Measurements from ENCODE around the gene HSD17B8.
A peak's percentile ranks its signal among the peaks of the same experiment; 100 is the strongest.

The HSD17B8 gene

GRCh38 chr6:33167374-33168283 lies 36.8 kb upstream of the HSD17B8 start:
- no peak for TF ChIP-seq POLR2A (IDR thresholded peaks at IDR 0.05; ENCODE audit: low read depth, low read length)
- DNase-seq (ENCODE audit: insufficient read length, low spot score) (no peak), FAIRE-seq (no peak)

- TF ChIP-seq POLR2A (IDR thresholded peaks at IDR 0.05; ENCODE audit: low read depth, low read length): no peak
Measured at GRCh38 chr6:33168284-33168601, 36.2 kb upstream of the HSD17B8 start.

GRCh38 chr6:33168639-33169038 lies 35.8 kb upstream of the HSD17B8 start:
- DNase-seq (ENCODE audit: insufficient read length, low spot score): no peak
- no peak for FAIRE-seq
- TF ChIP-seq POLR2A (IDR thresholded peaks at IDR 0.05; ENCODE audit: low read depth, low read length): no peak

More at GRCh38 chr6:33168284-33168601, 36.2 kb upstream of the HSD17B8 start:
- DNase-seq (ENCODE audit: insufficient read length, low spot score) (no peak), FAIRE-seq (no peak)

GRCh38 chr6:33169291-33170175 lies 34.9 kb upstream of the HSD17B8 start:
- no peak for TF ChIP-seq POLR2A (IDR thresholded peaks at IDR 0.05; ENCODE audit: low read depth, low read length)
- DNase-seq (ENCODE audit: insufficient read length, low spot score): no peak
- FAIRE-seq: no peak

GRCh38 chr6:33170176-33171015 lies 34.1 kb upstream of the HSD17B8 start:
- FAIRE-seq (no peak), DNase-seq (ENCODE audit: insufficient read length, low spot score) (no peak)
- TF ChIP-seq POLR2A (IDR thresholded peaks at IDR 0.05; ENCODE audit: low read depth, low read length): no peak

GRCh38 chr6:33171016-33171879 lies 33.2 kb upstream of the HSD17B8 start:
- FAIRE-seq (no peak), DNase-seq (ENCODE audit: insufficient read length, low spot score) (no peak)
- TF ChIP-seq POLR2A (IDR thresholded peaks at IDR 0.05; ENCODE audit: low read depth, low read length): no peak

- no peak for TF ChIP-seq POLR2A (IDR thresholded peaks at IDR 0.05; ENCODE audit: low read depth, low read length)
- DNase-seq (ENCODE audit: insufficient read length, low spot score) (no peak), FAIRE-seq (no peak)
Measured at GRCh38 chr6:33171880-33172687, 32.4 kb upstream of the HSD17B8 start.

- TF ChIP-seq POLR2A (IDR thresholded peaks at IDR 0.05; ENCODE audit: low read depth, low read length): no peak
- no peak for FAIRE-seq
- peak; percentile 84 for DNase-seq (ENCODE audit: insufficient read length, low spot score)
Measured at GRCh38 chr6:33172688-33173534, 31.5 kb upstream of the HSD17B8 start.

GRCh38 chr6:33173535-33174180 lies 30.8 kb upstream of the HSD17B8 start:
- FAIRE-seq (no peak), DNase-seq (ENCODE audit: insufficient read length, low spot score) (no peak)
- TF ChIP-seq POLR2A (IDR thresholded peaks at IDR 0.05; ENCODE audit: low read depth, low read length): no peak

- no peak for TF ChIP-seq POLR2A (IDR thresholded peaks at IDR 0.05; ENCODE audit: low read depth, low read length)
- no peak for DNase-seq (ENCODE audit: insufficient read length, low spot score)
- FAIRE-seq: no peak
Measured at GRCh38 chr6:33174784-33175183, 29.7 kb upstream of the HSD17B8 start.
